ENCODE measurements around the gene MYL6B. TPM values are rescaled to one million over a fixed set of nuclear protein-coding genes. Genes with fewer than 3 reads are reported as not detected.
"Not testable (repeated sequence)": the region's sequence is repeated elsewhere in the genome, so short reads cannot be mapped to it uniquely, and the experiment has no call there.

The MYL6B gene
- 54.2 TPM for total RNA-seq

GRCh38 chr12:56152132-56152755 lies at the start of gene MYL6B:
TSS of gene MYL6B (plus strand) at chr12:56152587. CDS start at chr12:56153919, 1,332 bp downstream.
- ATAC-seq: peak; percentile 92

- ATAC-seq: no peak
These were observed 49.7 kb upstream of the MYL6B start for GRCh38 chr12:56102683-56103065.

GRCh38 chr12:56103066-56103711 lies 49.2 kb upstream of the MYL6B start:
- ATAC-seq: no peak

- ATAC-seq: no peak
These were observed 48.6 kb upstream of the MYL6B start for GRCh38 chr12:56103823-56104108.

- ATAC-seq: peak; percentile 95
These were observed 48.1 kb upstream of the MYL6B start, which contains the start of gene PA2G4 for GRCh38 chr12:56104109-56104814. TSS of gene PA2G4 (plus strand) at chr12:56104559. CDS start at chr12:56104738, 179 bp downstream.

GRCh38 chr12:56104815-56105608 lies 47.4 kb upstream of the MYL6B start:
- ATAC-seq: peak; percentile 33

GRCh38 chr12:56105609-56105902 lies 46.8 kb upstream of the MYL6B start:
- no peak for ATAC-seq

- no peak for ATAC-seq
These were observed 45.1 kb upstream of the MYL6B start for GRCh38 chr12:56107242-56107641.

- ATAC-seq: peak; percentile 90
These were observed 41.8 kb upstream of the MYL6B start for GRCh38 chr12:56110571-56110970.

GRCh38 chr12:56114084-56114483 lies 38.3 kb upstream of the MYL6B start:
- no peak for ATAC-seq

- ATAC-seq: no peak
These were observed 37.1 kb upstream of the MYL6B start for GRCh38 chr12:56115329-56115728.

- ATAC-seq: peak; percentile 69
These were observed 35.9 kb upstream of the MYL6B start, which contains the start of gene RPL41 for GRCh38 chr12:56116267-56117081. TSS of gene RPL41 (plus strand) at chr12:56116633.

- not testable (repeated sequence) for ATAC-seq
These were observed 35.2 kb upstream of the MYL6B start for GRCh38 chr12:56117082-56117706.

- ATAC-seq: peak; percentile 90
These were observed 34.4 kb upstream of the MYL6B start, which contains the start of gene ZC3H10 for GRCh38 chr12:56117778-56118687. TSS of gene ZC3H10 (plus strand) at chr12:56118266. CDS start at chr12:56120563, 2,297 bp downstream.

GRCh38 chr12:56118688-56119357 lies 33.6 kb upstream of the MYL6B start:
- no peak for ATAC-seq

GRCh38 chr12:56119361-56119796 lies 33.0 kb upstream of the MYL6B start:
- ATAC-seq: peak; percentile 34

- ATAC-seq: no peak
These were observed 32.1 kb upstream of the MYL6B start for GRCh38 chr12:56120158-56120846.

- ATAC-seq: no peak
These were observed 31.1 kb upstream of the MYL6B start for GRCh38 chr12:56121204-56121870.

GRCh38 chr12:56122637-56123036 lies 29.8 kb upstream of the MYL6B start:
- ATAC-seq: no peak

All from esophagus mucosa (tissue), 1 donor.